Stimulated activated CD4-positive, alpha-beta T cell treated with anti-CD3 and anti-CD28 coated beads, Interleukin-2, amount 100 ng/mL, for 24 hours (primary cell): ENCODE measurements around the gene MKNK1.
A peak's percentile ranks its signal among the peaks of the same experiment; 100 is the strongest.

Source experiments
- DNase-seq, 2 donors: peaks; one replicate each; pipeline ENCODE4 v3.0.0-alpha.2; 2020

MKNK1 gene

DNA sequence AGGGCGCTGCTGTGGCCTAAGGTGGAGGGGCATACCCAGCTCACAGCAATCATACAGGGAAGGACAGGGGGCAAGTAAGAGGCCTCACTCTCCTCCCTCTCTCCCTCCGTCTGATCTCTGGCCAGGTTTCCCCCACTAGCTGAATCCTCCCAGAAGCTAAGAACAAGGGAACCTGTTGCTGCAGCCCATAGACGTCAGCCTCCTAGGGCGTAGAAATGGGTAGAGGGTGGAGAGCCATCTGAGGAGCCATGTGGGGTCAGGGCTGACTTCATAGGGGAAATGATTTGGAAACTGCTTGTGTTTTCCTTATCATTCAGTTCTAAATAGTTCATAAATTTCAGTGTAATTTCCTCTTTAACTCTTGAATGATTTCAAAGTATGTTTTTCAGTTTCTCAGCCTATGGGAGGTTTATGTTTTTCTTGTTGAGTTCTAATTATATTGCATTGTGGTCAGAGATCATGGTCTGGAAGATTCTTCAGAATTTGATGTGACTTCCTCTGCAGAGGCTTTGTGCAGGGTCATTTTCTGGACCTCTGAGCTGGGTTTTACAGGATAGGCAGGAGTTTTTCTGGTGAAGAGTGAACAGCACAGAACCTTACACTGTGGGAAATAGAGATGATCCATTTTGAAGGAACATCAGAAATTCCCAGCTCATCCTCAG is 14.8 kb upstream of the MKNK1 start:
- DNase-seq, result no peak

- no peak for DNase-seq
Measured at GRCh38 chr1:46617833-46618232, 13.8 kb upstream of the MKNK1 start.

GRCh38 chr1:46617108-46617800 is 13.2 kb upstream of the MKNK1 start:
- DNase-seq, result no peak

DNA sequence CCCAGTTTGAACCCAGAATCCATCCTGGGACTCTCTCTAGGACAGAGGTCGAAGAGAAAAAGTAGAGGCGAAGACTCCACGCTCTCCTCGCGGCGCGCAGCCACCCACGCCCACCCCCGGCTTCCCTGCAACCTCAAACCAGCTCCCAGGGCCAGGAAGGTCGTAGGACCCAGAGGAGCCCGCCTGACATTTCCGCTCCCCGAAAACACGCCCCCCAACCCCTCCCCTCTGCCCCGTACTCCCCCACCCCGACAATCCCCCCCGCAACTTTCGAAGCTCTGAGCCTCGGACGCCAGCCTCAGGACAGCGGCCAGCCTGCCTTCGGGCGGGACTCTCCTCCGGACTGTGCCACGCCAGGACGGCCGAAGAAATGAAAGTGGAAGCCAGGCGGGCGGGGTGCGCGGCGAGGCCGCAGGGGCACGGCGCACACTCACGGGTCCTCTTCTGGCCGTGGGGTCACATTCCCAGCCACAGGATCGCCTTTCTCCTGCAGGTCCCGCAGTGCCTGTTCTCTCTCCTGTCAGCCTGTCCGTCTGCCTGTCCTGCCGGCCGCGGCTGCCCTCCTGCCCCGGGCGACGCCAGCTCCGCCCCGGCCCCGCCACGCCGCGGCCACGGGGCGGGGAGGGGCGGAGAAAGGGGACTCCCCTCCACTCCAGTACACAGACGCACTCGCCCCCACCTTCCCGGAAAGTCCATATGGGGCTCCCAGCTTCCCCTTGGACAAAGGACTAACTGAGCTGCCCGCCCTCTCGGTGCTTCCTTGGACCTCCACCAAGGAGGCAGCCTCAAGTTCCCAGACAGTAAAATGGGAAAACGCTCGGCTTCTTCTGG is 12.4 kb upstream of the MKNK1 start, which contains the start of gene MOB3C:
Gene MOB3C, minus strand, starts transcription at position 535 of the 831 bp plus-strand sequence. CDS start 3,490 bp downstream, outside the sequence.
- DNase-seq, result peak; percentile 69 to 73

DNA sequence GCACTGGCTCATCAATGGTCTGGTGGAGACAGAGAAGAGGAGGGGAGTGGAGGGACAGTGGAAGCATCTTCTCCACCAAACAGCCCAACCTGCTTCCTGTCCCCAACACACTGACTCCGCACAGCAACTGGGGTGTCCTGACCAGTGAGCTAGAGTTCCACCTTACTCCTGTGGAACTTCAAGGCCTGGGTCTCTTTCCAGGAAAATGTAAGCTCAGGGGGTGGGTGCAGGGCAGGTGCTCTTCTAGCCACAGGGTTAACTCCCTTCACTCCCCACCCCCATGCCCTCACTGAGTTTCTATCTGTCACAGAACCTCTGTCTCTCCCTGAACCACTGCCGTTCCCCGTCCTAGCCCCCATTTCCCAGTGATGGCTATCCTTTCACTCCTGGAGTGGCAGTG is 11.7 kb upstream of the MKNK1 start:
- DNase-seq, result peak; percentile 21 to 25

DNA sequence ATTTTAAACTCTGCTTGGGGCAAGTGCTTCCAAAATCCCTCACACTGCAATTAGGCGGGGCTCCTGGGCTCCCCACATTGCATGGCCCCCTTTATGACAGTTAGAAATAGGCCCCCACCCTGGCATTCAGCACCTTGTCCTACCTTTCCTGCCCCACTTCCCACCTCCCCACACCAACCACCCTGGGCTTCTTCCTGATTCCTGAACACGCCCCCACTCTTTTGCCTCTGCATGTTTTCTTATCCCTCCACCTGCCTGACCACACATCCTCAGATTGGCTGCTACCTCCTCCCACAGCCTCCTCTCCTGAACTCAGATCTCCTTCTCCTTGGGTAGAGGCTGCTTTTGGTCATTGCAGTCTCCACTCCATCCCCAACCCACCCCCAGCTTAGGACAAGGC is 11.0 kb upstream of the MKNK1 start:
- no peak for DNase-seq

DNA sequence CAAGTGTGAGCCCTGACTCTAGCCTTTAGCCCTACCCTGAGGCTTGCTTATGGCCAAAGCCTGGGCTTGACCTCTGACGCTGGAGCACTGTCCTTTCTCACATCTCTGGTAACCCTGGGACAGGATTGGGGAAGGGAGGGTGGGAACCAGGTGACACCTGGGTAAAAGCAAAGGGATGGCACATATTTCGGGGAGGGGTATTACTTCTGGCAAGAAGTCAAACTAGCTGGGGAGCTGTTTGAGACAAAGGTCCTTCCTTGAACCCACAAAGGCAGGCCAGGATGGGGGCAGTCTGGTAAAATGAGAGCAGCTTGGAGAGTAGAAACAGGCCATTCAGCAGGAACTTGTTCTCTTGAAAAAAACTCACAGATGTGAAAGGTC is 10.5 kb upstream of the MKNK1 start:
- no peak for DNase-seq

GRCh38 chr1:46613661-46614603 is 9.9 kb upstream of the MKNK1 start:
- DNase-seq, result peak; percentile 29 to 41

DNA sequence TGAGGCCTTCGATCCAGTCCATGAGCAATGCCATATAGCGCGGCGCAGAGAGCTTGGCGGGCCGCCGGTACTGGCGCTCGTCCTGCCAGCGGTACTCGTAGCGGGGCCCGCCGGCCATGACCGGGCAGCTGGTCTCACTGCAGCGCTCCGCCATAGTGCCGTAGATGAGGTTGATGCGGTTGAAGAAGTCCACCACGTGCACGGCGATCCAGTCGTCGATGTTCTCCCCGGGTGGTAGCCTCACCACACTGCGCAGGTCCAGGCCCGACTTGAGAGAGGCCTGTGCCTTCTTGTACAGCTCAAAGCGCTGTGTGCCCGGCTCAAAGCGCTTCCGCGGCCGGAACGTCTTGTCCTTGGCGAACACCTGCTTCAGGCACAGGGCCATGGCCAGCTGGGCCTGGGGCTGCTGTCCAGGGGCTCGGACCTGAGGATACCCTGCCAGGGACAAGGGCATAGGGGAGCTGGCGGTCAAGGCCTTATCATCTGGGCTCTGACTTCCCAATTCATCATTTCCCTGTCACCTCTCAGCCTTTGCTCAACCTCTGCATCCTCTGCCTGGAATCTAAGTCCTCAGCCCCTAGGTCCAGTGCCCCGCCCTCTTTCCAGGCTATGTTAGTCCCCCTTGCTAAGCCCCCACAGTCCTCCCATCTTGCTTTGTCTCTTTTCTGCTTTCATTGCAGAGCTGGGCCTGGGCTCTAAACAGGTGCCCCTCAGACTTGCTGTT is 9.0 kb upstream of the MKNK1 start:
- no peak for DNase-seq

GRCh38 chr1:46611691-46612221 is 7.7 kb upstream of the MKNK1 start:
- DNase-seq, result no peak

- no peak for DNase-seq
Measured at GRCh38 chr1:46607345-46608130, 3.5 kb upstream of the MKNK1 start.

DNA sequence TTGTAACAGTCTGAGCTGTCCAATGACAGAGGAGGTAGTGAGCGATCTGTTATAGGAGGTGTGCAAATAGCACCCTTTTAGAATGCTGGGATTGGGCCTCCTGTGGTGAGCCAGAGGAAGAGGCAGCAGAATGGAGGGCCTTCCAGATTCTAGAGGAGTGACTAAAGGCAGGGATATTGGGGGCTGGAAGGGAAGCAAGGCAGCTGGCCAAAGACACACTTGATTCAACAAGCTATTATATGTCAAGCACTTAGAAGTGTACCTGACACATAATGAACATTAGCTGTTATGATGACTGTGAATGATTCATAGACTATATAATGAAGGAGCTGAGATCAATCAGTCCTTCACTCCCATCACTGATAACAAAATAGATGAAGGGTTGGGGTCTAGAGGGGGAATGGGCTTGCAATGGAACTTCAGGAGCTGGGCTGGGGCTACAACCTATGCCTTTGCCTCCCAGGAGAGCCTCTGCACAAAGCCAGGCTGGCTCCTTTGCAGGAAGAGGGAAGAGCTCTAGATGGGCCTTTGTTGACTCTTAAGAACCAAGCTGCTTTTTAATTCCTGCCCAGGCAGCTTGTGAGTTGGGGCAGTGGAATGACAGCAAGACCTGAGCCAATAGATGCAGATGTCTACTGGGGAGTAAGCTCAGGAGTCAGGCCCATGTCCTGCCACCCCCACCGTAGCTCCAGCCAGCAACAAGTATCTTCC is 2.3 kb upstream of the MKNK1 start:
- DNase-seq, result no peak

GRCh38 chr1:46605232-46605631 is 1.2 kb upstream of the MKNK1 start:
- no peak for DNase-seq

GRCh38 chr1:46603481-46603857 is 599 bp downstream of the MKNK1 start:
- no peak for DNase-seq

- no peak for DNase-seq
Measured at GRCh38 chr1:46601257-46602007, 2.6 kb downstream of the MKNK1 start.

DNA sequence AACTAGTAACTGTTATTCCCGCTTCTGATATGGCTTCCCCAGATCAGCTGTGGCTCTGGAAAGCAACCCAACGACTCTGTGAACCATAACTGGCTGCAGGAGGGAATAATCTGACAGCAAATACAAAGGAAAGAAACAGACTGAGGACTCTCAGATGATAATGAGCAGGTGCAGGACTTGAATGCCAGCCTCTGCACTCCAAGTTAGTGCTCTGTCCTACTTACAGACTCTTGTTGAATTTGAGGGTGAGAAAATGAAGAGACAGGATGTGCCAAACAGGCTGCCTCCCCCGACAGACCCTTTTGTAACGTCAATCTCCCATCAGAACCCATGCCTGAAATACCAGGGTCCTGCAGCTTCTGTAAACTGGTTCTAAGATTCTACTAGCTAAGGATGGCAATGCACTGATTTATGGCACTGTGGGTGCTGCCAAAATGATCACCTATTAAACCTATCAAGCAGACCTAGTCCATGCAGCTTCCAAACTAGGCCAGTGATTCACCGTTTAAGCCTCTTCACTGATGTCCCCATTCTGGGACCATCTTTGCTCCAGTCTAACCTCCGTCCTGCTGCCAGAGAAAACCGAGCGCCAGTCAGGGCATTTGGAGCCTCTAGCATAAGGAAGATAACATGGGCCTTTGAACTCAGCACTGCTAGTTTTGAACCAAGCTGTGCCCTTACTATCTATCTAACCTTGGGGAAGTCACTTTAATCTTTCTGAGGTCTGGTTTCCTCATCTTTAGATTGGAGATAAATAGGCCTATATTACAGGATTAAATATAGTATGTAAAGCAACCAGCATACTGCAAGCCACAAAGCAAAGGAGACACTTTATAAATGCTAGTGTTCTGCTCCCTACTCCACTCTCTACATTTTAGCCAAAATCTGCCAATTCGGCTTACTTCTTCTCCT is 4.8 kb downstream of the MKNK1 start:
- no peak for DNase-seq

DNA sequence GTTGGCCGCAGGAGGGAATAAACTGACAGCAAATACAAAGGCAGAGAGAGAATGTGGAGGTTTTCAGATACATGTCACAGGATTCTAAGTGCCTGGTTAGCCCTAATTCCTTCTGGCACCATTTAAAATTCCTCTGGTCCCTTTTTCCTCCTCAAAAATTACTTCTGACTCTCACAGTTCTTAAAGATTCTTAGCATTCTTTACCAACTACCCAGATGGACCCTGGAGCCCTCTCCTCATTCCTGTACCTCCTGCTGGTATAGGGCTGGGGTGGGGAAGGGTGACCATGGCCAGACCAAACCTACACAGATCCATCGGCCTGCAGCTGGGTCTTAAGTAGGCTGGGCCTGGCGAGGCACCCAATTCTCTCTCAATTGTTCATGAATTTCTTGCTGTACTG is 7.2 kb downstream of the MKNK1 start:
- no peak for DNase-seq

- DNase-seq, result no peak
Measured at GRCh38 chr1:46596036-46596435, 8.0 kb downstream of the MKNK1 start.
